Measurements from ENCODE around the gene RHOH.

Gene RHOH

DNA sequence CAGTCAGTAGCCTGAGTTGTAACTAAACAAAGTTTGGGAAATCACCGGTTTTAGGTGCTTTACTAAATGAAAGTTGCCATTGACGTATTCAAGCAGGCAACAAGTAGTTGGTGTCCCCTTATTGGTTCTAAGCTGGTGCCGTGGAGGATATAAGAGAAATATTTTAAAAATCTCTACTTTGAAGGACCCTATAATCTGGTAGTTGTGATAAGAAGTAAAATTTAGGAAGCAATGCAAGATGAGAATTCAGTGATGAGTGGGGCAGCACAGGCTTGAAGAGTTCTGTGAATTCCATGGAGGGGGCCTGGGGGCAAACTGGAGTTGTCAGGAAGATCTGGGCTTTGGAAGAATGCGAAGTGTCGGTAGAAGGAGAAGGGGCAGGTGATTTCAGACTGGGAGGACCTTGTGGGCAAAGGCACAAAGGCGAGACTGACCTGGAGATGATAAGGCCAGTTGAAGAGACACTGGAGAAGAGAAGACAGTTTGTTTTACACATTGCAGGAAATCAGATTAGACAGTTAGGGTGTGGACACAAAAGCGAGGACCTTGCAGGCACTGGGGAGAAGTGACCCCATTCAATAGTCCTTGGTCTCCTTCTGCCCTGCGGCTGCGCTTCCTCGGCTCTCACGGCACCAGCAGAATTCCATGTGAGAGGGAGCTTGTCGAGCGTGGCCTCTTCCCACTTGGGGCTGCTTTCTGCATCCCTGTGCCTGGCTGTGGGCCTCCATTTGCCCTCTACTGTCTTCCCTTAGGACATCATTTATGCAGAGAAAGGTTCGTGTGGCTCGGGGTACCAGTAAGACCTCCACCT is 1.3 kb downstream of the RHOH start:
- TF ChIP-seq ARNTL (CRISPR knock-in tag; IDR thresholded peaks at IDR 0.05; ENCODE audit: borderline replicate concordance, low read depth) (no peak), CSDC2 (CRISPR knock-in tag; IDR thresholded peaks at IDR 0.05) (no peak), ZNF70 (CRISPR knock-in tag; IDR thresholded peaks at IDR 0.05) (no peak), ZFP30 (CRISPR knock-in tag; IDR thresholded peaks at IDR 0.05) (no peak), TOX (CRISPR knock-in tag; IDR thresholded peaks at IDR 0.05; ENCODE audit: borderline replicate concordance) (no peak), GLIS3 (CRISPR knock-in tag; IDR thresholded peaks at IDR 0.05) (no peak)
- TF ChIP-seq, protein P1, sequence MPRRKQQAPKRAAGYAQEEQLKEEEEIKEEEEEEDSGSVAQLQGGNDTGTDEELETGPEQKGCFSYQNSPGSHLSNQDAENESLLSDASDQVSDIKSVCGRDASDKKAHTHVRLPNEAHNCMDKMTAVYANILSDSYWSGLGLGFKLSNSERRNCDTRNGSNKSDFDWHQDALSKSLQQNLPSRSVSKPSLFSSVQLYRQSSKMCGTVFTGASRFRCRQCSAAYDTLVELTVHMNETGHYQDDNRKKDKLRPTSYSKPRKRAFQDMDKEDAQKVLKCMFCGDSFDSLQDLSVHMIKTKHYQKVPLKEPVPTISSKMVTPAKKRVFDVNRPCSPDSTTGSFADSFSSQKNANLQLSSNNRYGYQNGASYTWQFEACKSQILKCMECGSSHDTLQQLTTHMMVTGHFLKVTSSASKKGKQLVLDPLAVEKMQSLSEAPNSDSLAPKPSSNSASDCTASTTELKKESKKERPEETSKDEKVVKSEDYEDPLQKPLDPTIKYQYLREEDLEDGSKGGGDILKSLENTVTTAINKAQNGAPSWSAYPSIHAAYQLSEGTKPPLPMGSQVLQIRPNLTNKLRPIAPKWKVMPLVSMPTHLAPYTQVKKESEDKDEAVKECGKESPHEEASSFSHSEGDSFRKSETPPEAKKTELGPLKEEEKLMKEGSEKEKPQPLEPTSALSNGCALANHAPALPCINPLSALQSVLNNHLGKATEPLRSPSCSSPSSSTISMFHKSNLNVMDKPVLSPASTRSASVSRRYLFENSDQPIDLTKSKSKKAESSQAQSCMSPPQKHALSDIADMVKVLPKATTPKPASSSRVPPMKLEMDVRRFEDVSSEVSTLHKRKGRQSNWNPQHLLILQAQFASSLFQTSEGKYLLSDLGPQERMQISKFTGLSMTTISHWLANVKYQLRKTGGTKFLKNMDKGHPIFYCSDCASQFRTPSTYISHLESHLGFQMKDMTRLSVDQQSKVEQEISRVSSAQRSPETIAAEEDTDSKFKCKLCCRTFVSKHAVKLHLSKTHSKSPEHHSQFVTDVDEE (CRISPR knock-in tag; IDR thresholded peaks at IDR 0.05) = no peak
- TF ChIP-seq, protein P2, sequence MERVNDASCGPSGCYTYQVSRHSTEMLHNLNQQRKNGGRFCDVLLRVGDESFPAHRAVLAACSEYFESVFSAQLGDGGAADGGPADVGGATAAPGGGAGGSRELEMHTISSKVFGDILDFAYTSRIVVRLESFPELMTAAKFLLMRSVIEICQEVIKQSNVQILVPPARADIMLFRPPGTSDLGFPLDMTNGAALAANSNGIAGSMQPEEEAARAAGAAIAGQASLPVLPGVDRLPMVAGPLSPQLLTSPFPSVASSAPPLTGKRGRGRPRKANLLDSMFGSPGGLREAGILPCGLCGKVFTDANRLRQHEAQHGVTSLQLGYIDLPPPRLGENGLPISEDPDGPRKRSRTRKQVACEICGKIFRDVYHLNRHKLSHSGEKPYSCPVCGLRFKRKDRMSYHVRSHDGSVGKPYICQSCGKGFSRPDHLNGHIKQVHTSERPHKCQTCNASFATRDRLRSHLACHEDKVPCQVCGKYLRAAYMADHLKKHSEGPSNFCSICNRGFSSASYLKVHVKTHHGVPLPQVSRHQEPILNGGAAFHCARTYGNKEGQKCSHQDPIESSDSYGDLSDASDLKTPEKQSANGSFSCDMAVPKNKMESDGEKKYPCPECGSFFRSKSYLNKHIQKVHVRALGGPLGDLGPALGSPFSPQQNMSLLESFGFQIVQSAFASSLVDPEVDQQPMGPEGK (CRISPR knock-in tag; IDR thresholded peaks at IDR 0.05; ENCODE audit: borderline replicate concordance) = no peak
- TF ChIP-seq, protein P3, sequence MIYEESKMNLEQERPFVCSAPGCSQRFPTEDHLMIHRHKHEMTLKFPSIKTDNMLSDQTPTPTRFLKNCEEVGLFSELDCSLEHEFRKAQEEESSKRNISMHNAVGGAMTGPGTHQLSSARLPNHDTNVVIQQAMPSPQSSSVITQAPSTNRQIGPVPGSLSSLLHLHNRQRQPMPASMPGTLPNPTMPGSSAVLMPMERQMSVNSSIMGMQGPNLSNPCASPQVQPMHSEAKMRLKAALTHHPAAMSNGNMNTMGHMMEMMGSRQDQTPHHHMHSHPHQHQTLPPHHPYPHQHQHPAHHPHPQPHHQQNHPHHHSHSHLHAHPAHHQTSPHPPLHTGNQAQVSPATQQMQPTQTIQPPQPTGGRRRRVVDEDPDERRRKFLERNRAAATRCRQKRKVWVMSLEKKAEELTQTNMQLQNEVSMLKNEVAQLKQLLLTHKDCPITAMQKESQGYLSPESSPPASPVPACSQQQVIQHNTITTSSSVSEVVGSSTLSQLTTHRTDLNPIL (CRISPR knock-in tag; IDR thresholded peaks at IDR 0.05; ENCODE audit: low read depth) = no peak
- TF ChIP-seq, protein P4, sequence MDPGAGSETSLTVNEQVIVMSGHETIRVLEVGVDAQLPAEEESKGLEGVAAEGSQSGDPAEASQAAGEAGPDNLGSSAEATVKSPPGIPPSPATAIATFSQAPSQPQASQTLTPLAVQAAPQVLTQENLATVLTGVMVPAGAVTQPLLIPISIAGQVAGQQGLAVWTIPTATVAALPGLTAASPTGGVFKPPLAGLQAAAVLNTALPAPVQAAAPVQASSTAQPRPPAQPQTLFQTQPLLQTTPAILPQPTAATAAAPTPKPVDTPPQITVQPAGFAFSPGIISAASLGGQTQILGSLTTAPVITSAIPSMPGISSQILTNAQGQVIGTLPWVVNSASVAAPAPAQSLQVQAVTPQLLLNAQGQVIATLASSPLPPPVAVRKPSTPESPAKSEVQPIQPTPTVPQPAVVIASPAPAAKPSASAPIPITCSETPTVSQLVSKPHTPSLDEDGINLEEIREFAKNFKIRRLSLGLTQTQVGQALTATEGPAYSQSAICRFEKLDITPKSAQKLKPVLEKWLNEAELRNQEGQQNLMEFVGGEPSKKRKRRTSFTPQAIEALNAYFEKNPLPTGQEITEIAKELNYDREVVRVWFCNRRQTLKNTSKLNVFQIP (CRISPR knock-in tag; IDR thresholded peaks at IDR 0.05; ENCODE audit: borderline replicate concordance, low read depth) = no peak
- ATAC-seq = no peak

DNA sequence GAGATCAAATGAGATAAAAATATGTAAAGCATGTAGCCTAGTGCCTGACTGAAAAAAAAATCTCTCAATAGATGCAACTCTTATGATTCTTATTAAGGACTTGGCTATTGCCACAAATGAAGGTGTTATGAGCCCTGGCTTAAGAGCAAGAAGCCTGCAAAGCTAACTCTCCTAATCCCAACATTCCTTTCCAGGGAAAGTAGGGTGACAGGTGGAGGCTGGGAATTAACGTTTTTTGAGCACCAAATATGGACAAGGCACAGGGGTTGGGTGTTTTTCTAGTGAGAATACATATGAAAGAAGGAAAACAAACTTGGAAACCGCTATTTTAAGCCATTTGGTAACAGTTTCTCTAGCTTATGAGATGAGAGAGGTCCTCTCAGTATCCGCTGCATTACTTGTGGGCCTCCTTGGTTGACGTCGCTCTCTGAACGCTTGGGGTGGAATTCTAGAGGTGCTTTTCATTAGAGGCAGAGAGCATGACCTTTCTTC is 2.4 kb downstream of the RHOH start:
- ATAC-seq = no peak
- TF ChIP-seq RARB (CRISPR knock-in tag; IDR thresholded peaks at IDR 0.05) (no peak), SNAI2 (CRISPR knock-in tag; IDR thresholded peaks at IDR 0.05) (no peak), ZC3H10 (CRISPR knock-in tag; IDR thresholded peaks at IDR 0.05) (no peak), BACH2 (CRISPR knock-in tag; IDR thresholded peaks at IDR 0.05; ENCODE audit: borderline replicate concordance) (no peak)

DNA sequence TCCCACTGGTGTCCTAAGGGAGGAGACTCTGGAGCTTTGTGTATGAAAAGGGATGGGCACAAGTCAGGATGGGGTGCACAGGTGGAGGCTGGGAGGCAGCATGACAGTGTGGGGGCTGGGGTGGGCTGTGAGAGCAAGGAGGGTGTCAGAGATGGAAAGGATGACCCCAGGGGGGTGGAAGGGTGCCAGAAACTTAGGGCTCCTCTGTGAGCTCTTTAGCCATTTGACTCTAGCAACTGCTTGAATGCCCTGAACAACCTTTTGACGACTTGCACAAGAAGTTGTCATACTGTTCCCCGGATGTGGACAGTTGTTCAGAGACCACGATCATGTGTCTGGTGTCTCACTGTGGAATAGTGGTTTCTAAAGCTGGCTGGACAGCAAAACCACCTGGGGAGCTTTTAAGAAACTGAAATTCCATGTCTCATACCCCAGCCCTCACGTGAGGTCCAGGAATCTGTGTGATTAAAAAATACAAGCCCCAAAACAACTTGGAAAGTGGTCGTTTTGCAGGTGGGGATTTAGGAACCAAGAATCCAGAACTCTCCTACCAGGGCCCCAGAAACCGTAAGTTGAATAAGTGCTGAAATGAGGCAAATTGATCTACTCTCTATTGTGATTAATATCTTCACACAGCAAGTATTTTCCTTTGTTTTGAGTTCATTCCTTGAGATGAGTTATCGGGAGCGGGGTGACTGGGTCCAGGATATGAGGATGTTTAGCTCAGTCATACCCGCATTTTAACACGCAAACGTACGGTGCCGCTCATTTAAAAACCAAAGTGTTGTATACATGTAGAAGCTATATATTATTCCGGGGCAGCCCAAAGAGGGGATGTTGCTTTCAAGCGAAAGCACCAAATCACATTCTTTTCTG is 3.4 kb downstream of the RHOH start:
- no peak for ATAC-seq
- TF ChIP-seq ZNF8 (CRISPR knock-in tag; IDR thresholded peaks at IDR 0.05) = no peak
- TF ChIP-seq PPARA (CRISPR knock-in tag; IDR thresholded peaks at IDR 0.05; ENCODE audit: borderline replicate concordance) = no peak
- TF ChIP-seq ZFP3 (CRISPR knock-in tag; IDR thresholded peaks at IDR 0.05) = no peak
- TF ChIP-seq BACH2 (CRISPR knock-in tag; IDR thresholded peaks at IDR 0.05; ENCODE audit: borderline replicate concordance) = no peak
- TF ChIP-seq OSR1 (CRISPR knock-in tag; IDR thresholded peaks at IDR 0.05) = no peak
- TF ChIP-seq, protein P2 (CRISPR knock-in tag; IDR thresholded peaks at IDR 0.05; ENCODE audit: borderline replicate concordance) = no peak
- TF ChIP-seq SNAI2 (CRISPR knock-in tag; IDR thresholded peaks at IDR 0.05) = no peak
- no peak for TF ChIP-seq RARB (CRISPR knock-in tag; IDR thresholded peaks at IDR 0.05)
- TF ChIP-seq ARNTL (CRISPR knock-in tag; IDR thresholded peaks at IDR 0.05; ENCODE audit: borderline replicate concordance, low read depth) = no peak
- TF ChIP-seq ZNF565 (CRISPR knock-in tag; conservative IDR thresholded peaks at IDR 0.05; ENCODE audit: low read depth) = no peak
- TF ChIP-seq, protein P4 (CRISPR knock-in tag; IDR thresholded peaks at IDR 0.05; ENCODE audit: borderline replicate concordance, low read depth) = no peak

Data from SK-N-SH treated with all-trans-retinoic acid at 6 μM for 48 hours (cell line).